Measurements from ENCODE around the gene KRTAP7-1. TPM values are rescaled to one million over a fixed set of nuclear protein-coding genes. Genes with fewer than 3 reads are reported as not detected.

KRTAP7-1 gene, protein sequence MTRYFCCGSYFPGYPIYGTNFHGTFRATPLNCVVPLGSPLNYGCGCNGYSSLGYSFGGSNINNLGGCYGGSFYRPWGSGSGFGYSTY
- total RNA-seq: not detected

DNA sequence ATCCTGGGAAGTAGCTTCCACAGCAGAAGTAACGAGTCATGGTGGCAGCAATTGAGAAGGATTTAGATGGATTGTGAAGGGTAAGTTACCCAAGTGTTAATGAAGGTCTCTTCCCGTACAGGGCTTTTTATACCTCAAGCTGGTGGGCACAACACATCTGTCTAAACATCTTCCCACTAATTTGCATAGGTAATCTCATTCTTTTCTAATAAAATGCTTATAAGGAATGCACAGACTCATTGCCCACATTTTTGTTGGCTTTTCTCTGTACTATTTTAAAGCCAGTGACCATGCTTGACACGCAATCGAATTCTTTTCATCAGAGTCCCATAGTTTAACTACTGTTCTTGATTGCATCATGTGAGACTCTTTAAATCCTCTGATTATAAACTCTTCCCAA is at the start of gene KRTAP7-1:
KRTAP7-1 (minus strand) TSS at position 101 of the 400 bp plus-strand sequence; CDS start at position 40, 61 bp downstream.
- no peak within 1 kb of the TSS for H3K4me3 Mint-ChIP-seq
- ChIA-PET CTCF (interaction anchor here (0.7 to 4.5 kb wide), 2 partner anchors 10 to 255 kb away, joined by 3 to 43 read pairs; no protein-coding TSS in a partner anchor), POLR2A (no interaction called here)
- H3K4me1 Mint-ChIP-seq (ENCODE audit: low read depth): no peaks in the 10 kb centered on the region
- intact Hi-C loops (cut with micrococcal nuclease): loop anchor here (10.0 kb wide), 1 partner anchor 775 kb away; no protein-coding TSS in a partner anchor
- peaks cover 6% of the 10 kb centered on the region for H3K27me3 Mint-ChIP-seq
- no peak for DNase-seq
- no peak within 1 kb of the TSS for H3K27ac Mint-ChIP-seq
- H3K36me3 Mint-ChIP-seq: no peaks in the 10 kb centered on the region
- H3K9me3 Mint-ChIP-seq: no peaks in the 10 kb centered on the region

GRCh38 chr21:30874526-30874925 is 45.0 kb upstream of the KRTAP7-1 start:
- H3K27me3 Mint-ChIP-seq: peaks cover 5% of the 10 kb centered on the region
- no peak for DNase-seq
- H3K36me3 Mint-ChIP-seq: no peaks in the 10 kb centered on the region
- H3K4me3 Mint-ChIP-seq: no peak overlapping the region
- H3K4me1 Mint-ChIP-seq (ENCODE audit: low read depth): no peaks in the 10 kb centered on the region
- CTCF ChIA-PET: no interaction called here
- intact Hi-C loops (cut with micrococcal nuclease): no loop called here
- H3K27ac Mint-ChIP-seq: no peak overlapping the region
- H3K9me3 Mint-ChIP-seq: no peaks in the 10 kb centered on the region
- POLR2A ChIA-PET: no interaction called here

DNA sequence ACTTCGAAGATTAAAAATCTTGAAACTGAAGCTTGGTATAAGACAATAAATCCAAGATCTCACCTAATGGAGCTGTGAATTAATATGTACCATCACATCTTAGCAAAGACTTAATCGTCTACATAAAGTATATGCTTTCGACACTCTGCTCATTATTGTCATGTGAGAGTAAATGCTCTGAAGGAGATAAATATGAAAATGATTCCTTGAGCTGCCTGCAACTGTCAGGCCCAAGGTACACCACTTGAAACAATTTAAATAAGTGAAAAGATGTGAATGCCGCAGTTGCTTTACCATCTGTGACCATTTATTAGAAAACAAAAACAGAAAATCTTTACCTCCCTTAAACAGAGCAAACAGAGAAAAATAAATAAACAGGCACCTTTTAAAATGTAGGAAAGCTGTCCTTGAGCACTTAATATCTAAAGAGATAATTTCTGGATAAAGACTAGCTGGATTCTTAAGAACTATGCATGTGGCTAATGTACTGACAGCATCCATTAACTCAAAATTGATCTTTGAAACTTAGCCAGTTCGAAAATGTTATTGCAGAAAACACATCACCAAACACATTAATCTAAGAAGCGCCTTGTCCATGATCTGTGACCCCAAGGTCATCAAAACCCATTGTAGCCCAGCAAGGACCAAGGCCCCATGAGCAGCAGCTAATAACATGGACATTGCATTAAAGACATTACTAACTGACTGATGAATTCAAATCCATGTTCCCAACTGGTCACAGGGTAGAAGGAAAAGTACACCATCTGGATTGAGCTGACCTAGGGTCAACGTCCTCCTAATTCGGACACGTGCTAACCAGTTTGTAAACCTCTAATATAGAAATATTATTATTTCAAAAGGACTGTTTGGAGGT is 18.3 kb upstream of the KRTAP7-1 start:
- no peaks in the 10 kb centered on the region for H3K4me1 Mint-ChIP-seq (ENCODE audit: low read depth)
- ChIA-PET CTCF (interaction anchor here (0.7 to 2.1 kb wide), 3 partner anchors 9 to 16 kb away, joined by 3 to 8 read pairs (median 5); no protein-coding TSS in a partner anchor), POLR2A (no interaction called here)
- H3K36me3 Mint-ChIP-seq: no peaks in the 10 kb centered on the region
- H3K27ac Mint-ChIP-seq: no peak overlapping the region
- DNase-seq: no peak
- no peaks in the 10 kb centered on the region for H3K9me3 Mint-ChIP-seq
- intact Hi-C loops (cut with micrococcal nuclease): no loop called here
- peaks cover 7% of the 10 kb centered on the region for H3K27me3 Mint-ChIP-seq
- no peak overlapping the region for H3K4me3 Mint-ChIP-seq

- no peak overlapping the region for H3K27ac Mint-ChIP-seq
- no peaks in the 10 kb centered on the region for H3K9me3 Mint-ChIP-seq
- CTCF ChIA-PET: no interaction called here
- H3K4me1 Mint-ChIP-seq (ENCODE audit: low read depth): no peaks in the 10 kb centered on the region
- POLR2A ChIA-PET: no interaction called here
- intact Hi-C loops (cut with micrococcal nuclease): no loop called here
- no peaks in the 10 kb centered on the region for H3K36me3 Mint-ChIP-seq
- peaks cover 6% of the 10 kb centered on the region for H3K27me3 Mint-ChIP-seq
- H3K4me3 Mint-ChIP-seq: no peak overlapping the region
- DNase-seq: no peak
Observed at GRCh38 chr21:30842990-30843389, 13.4 kb upstream of the KRTAP7-1 start.

GRCh38 chr21:30839304-30839703 is 9.7 kb upstream of the KRTAP7-1 start:
- intact Hi-C loops (cut with micrococcal nuclease): loop anchor here (2.0 to 10.0 kb wide), 2 partner anchors 247 to 765 kb away; no protein-coding TSS in a partner anchor
- DNase-seq: peak; percentile 51
- no peak overlapping the region for H3K4me3 Mint-ChIP-seq
- CTCF ChIA-PET: interaction anchor here (0.6 to 1.8 kb wide), 9 partner anchors 10 to 1144 kb away, joined by 3 to 12 read pairs (median 4); partner anchors contain the start of gene KRTAP7-1
- H3K9me3 Mint-ChIP-seq: no peaks in the 10 kb centered on the region
- no peaks in the 10 kb centered on the region for H3K36me3 Mint-ChIP-seq
- no peak overlapping the region for H3K27ac Mint-ChIP-seq
- peaks cover 10% of the 10 kb centered on the region for H3K27me3 Mint-ChIP-seq
- no peaks in the 10 kb centered on the region for H3K4me1 Mint-ChIP-seq (ENCODE audit: low read depth)
- POLR2A ChIA-PET: no interaction called here

DNA sequence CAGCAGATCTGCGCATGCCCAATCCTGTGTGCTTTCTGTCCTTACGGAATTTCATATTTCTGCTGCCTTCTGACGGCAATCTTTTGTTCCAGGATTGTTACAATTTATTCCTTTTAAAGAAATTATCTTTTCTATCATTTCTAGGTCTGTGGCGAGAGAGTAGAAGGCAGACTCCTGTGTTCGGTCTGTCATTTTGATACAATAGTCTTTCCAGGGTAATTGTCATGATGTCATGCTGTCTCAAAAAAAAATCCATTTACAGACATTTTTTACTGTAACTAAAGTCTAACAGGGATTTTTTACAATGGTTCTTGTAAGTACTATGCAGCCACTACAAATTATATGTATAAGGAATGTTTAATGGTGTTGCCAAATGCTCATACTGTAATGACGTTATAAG is 9.0 kb upstream of the KRTAP7-1 start:
- ChIA-PET POLR2A (no interaction called here), CTCF (interaction anchor here (1.4 to 1.8 kb wide), 3 partner anchors 10 to 246 kb away, joined by 4 to 12 read pairs (median 8); no protein-coding TSS in a partner anchor)
- no peak for DNase-seq
- Mint-ChIP-seq H3K27me3 (peaks cover 14% of the 10 kb centered on the region), H3K4me1 (ENCODE audit: low read depth) (no peaks in the 10 kb centered on the region), H3K36me3 (no peaks in the 10 kb centered on the region), H3K9me3 (no peaks in the 10 kb centered on the region), H3K27ac (no peak overlapping the region), H3K4me3 (no peak overlapping the region)
- intact Hi-C loops (cut with micrococcal nuclease): loop anchor here (2.0 to 10.0 kb wide), 2 partner anchors 248 to 766 kb away; no protein-coding TSS in a partner anchor

GRCh38 chr21:30831194-30831765 is 1.7 kb upstream of the KRTAP7-1 start:
- intact Hi-C loops (cut with micrococcal nuclease): loop anchor here (1.0 to 10.0 kb wide), 2 partner anchors 255 to 774 kb away; no protein-coding TSS in a partner anchor
- Mint-ChIP-seq H3K9me3 (no peaks in the 10 kb centered on the region), H3K4me3 (no peak overlapping the region), H3K27me3 (peaks cover 6% of the 10 kb centered on the region), H3K4me1 (ENCODE audit: low read depth) (no peaks in the 10 kb centered on the region), H3K27ac (no peak overlapping the region), H3K36me3 (no peaks in the 10 kb centered on the region)
- CTCF ChIA-PET: interaction anchor here (0.7 to 4.5 kb wide), 12 partner anchors 8 to 770 kb away, joined by 3 to 43 read pairs (median 3); no protein-coding TSS in a partner anchor
- POLR2A ChIA-PET: no interaction called here
- DNase-seq: peak; percentile 56

- DNase-seq: no peak
- Mint-ChIP-seq H3K36me3 (no peaks in the 10 kb centered on the region), H3K4me1 (ENCODE audit: low read depth) (peaks cover 2% of the 10 kb centered on the region), H3K9me3 (no peaks in the 10 kb centered on the region), H3K27ac (no peak overlapping the region), H3K27me3 (peaks cover 3% of the 10 kb centered on the region), H3K4me3 (no peak overlapping the region)
- POLR2A ChIA-PET: no interaction called here
- intact Hi-C loops (cut with micrococcal nuclease): no loop called here
- CTCF ChIA-PET: interaction anchor here (1.7 kb wide), 1 partner anchor 13 kb away, joined by 8 read pairs; no protein-coding TSS in a partner anchor
Observed at GRCh38 chr21:30818837-30819610, 10.5 kb downstream of the KRTAP7-1 start.

DNA sequence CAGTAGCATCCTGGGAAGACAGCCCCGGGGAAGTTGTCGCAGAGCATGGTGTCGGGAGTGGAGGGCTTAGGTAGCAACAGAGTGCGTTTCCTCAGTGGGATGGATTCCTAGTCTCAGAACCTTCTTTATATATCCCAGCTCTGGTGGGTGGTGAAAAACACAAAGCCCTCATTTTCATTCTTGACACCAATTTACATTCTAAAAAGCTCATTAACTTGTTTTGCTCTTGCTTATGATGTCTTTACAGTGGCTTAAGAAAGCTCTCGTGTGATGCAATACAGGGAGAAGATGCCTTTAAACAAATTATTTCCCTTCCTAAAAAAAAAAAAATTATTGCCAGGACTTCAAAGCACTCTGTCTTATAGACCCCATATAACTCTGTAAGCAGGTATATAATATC is 16.4 kb downstream of the KRTAP7-1 start, which contains the start of gene KRTAP8-1:
KRTAP8-1 (minus strand) TSS at position 101 of the 400 bp plus-strand sequence; CDS start at position 47, 54 bp downstream.
- Mint-ChIP-seq H3K36me3 (no peaks in the 10 kb centered on the region), H3K27ac (no peak within 1 kb of the TSS), H3K4me3 (no peak within 1 kb of the TSS), H3K4me1 (ENCODE audit: low read depth) (no peaks in the 10 kb centered on the region), H3K9me3 (no peaks in the 10 kb centered on the region), H3K27me3 (peaks cover 6% of the 10 kb centered on the region)
- intact Hi-C loops (cut with micrococcal nuclease): no loop called here
- CTCF ChIA-PET: no interaction called here
- POLR2A ChIA-PET: no interaction called here
- DNase-seq: no peak

DNA sequence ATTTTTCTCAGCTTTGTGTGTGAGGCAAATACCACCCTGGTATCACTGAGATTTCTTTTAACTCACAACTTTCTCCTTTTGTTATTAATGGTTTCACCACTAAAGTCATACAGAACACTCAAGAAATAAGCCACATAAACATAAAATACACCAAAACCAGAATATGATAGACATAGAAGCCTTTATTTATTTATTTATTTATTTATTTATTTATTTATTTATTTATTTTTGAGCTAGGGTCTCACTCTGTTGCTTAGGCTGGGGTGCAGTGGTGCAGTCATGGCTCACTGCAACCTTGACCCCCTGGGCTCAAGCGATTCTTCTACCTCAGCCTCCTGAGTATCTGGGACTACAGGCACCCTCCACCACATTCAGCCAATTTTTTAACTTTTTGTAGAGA is 29.0 kb downstream of the KRTAP7-1 start:
- Mint-ChIP-seq H3K36me3 (no peaks in the 10 kb centered on the region), H3K27me3 (no peaks in the 10 kb centered on the region), H3K9me3 (no peaks in the 10 kb centered on the region), H3K4me3 (no peak overlapping the region), H3K27ac (no peak overlapping the region), H3K4me1 (ENCODE audit: low read depth) (no peaks in the 10 kb centered on the region)
- no peak for DNase-seq
- ChIA-PET POLR2A (no interaction called here), CTCF (no interaction called here)
- intact Hi-C loops (cut with micrococcal nuclease): no loop called here

DNA sequence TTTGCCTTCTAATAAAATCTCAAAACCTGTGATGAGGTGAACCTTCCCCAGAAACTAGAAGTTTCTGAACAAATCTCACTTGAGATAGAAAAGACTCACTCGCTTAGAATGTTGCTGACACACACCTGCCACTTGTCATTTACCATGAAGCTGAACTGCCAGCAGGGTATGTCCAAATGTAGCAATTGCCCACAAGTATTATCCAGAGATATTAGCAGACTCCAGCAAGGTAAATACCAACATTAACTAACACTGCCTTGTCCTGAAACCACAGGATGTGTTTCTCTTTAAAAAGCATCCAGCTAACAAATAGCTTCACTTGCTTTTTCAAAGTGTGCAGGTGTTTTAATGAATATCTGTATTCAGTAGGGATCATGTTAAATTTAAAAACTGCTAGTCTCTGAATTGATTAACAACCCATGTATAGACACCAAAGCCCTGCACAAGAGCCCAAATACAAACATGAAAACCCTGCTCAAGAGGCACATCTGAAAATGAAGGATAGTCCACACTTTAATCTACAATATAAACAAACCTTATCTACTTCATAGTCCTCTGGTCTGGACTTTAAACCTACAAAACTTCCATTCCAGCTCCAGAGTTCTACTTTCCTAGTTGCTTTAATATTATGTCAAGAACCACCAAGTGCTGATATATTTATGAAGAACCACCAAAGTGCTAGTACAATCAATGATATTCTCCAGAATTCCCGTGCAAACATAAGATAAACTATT is 35.8 kb downstream of the KRTAP7-1 start:
- Mint-ChIP-seq H3K27me3 (no peaks in the 10 kb centered on the region), H3K4me1 (ENCODE audit: low read depth) (no peaks in the 10 kb centered on the region), H3K36me3 (no peaks in the 10 kb centered on the region), H3K4me3 (no peak overlapping the region), H3K27ac (no peak overlapping the region), H3K9me3 (no peaks in the 10 kb centered on the region)
- no peak for DNase-seq
- ChIA-PET POLR2A (no interaction called here), CTCF (no interaction called here)
- intact Hi-C loops (cut with micrococcal nuclease): no loop called here
